Sigmoid colon (tissue), 7 donors: Measurements from ENCODE around the gene ARPC5L. TPM values are rescaled to one million over a fixed set of nuclear protein-coding genes. Genes with fewer than 3 reads are reported as not detected.
"Not testable (repeated sequence)": the region's sequence is repeated elsewhere in the genome, so short reads cannot be mapped to it uniquely, and the experiment has no call there.

Source experiments
- DNase-seq: peaks from one replicate; pipeline ENCODE4 v3.0.0-alpha.2; 2019
- H3K27ac ChIP-seq, 4 donors: fragments of 200-600 bp; sonication (generic); one replicate each; pipeline ENCODE4 v1.5.1; 2016 to 2019; ENCODE audit warnings: mild to moderate bottlenecking in 1 of 4
- H3K27me3 ChIP-seq, 3 donors: fragments of 200-600 bp; sonication (generic); one replicate each; pipeline ENCODE4 v1.5.1; 2019; ENCODE audit warnings: mild to moderate bottlenecking in 1 of 3
- H3K36me3 ChIP-seq, 4 donors: fragments of 200-600 bp; sonication (generic); one replicate each; pipeline ENCODE4 v1.5.1; 2016 to 2019
- H3K4me1 ChIP-seq, 4 donors: fragments of 200-600 bp; sonication (generic); one replicate each; pipeline ENCODE4 v1.5.1; 2017 to 2019
- H3K4me3 ChIP-seq, 4 donors: fragments of 200-600 bp; sonication (generic); one replicate each; pipeline ENCODE4 v1.5.1; 2017 to 2019; ENCODE audit warnings: mild to moderate bottlenecking in 2 of 4, moderate library complexity in 1 of 4
- H3K9me3 ChIP-seq, 4 donors: fragments of 200-600 bp in 3 of 4; sonication (generic) in 3 of 4; one replicate each; pipeline versions ENCODE4 v1.5.1 to v1.6.1; 2013 to 2019
- CTCF ChIP-seq, 4 experiments: fragments of 450-650 bp in 3 of 4; fragments of 200-600 bp in 1 of 4; IDR thresholded peaks; one replicate each; pipeline ENCODE4 v1.5.1; 2016 to 2019; ENCODE audit warnings: antibody characterized with exemption in 4 of 4, mild to moderate bottlenecking in 3 of 4, moderate library complexity in 2 of 4
- EP300 ChIP-seq, 4 donors: sonication (generic); formaldehyde crosslinking; IDR thresholded peaks; one replicate each; pipeline ENCODE4 v1.6.1; 2017; ENCODE audit warnings: antibody characterized with exemption in 4 of 4
- POLR2A ChIP-seq, 2 donors: fragments of 450-650 bp; IDR thresholded peaks; one replicate each; pipeline ENCODE4 v1.6.1; 2016; ENCODE audit warnings: antibody characterized with exemption in 2 of 2, mild to moderate bottlenecking in 2 of 2, moderate library complexity in 2 of 2
- POLR2AphosphoS5 ChIP-seq, 4 donors: sonication (generic); formaldehyde crosslinking; IDR thresholded peaks; one replicate each; pipeline ENCODE4 v1.6.1; 2017; ENCODE audit warnings: antibody characterized with exemption in 4 of 4
- WGBS, 2 donors: extraction: QIAGEN DNeasy Blood & Tissue Kit; methylation state at CpG; one replicate each; pipeline ENCODE4 v1.1.7; 2013; 5-methylcytosine and 5-hydroxymethylcytosine counted together
- intact Hi-C: fragments of 100-400 bp; cut with DNase I; formaldehyde crosslinking; loops from one replicate; pipeline ENCODE4 v1.15.1; 2023
- polyA plus RNA-seq, 3 donors: library from polyadenylated mRNA; stranded (reverse); fragments of 200-250 nt; gene quantifications; one replicate each; pipeline ENCODE4 v1.2.3, GENCODE V29; 2013
- small RNA-seq, 3 donors: library from RNA; depleted of rRNA; stranded (forward); fragments of <200 nt; gene quantifications; one replicate each; pipeline ENCODE3, GENCODE V24; 2016
- total RNA-seq, 4 donors: library from RNA; depleted of rRNA; stranded (reverse); fragments of >200 nt; gene quantifications; one replicate each; pipeline ENCODE4 v1.1.0, GENCODE V29; 2016
- donor health status: healthy with polysubstance abuse.
- donor health status: Bipolar disorder and iron deficiency.
- donor health status: healthy.

The ARPC5L gene
- total and polyA plus RNA-seq, 7 donors: 16.9 to 70.3 (median 26.2) TPM

- H3K9me3 ChIP-seq: no peaks in the 10 kb centered on the region
- TF ChIP-seq CTCF (IDR thresholded peaks at IDR 0.05): no peak
- TF ChIP-seq POLR2AphosphoS5 (IDR thresholded peaks at IDR 0.05): no peak
- TF ChIP-seq EP300 (IDR thresholded peaks at IDR 0.05): no peak
- no peak for TF ChIP-seq POLR2A (IDR thresholded peaks at IDR 0.05)
- intact Hi-C loops: no loop called here
- peaks cover 0 to 78% (median 20%) of the 10 kb centered on the region in 4 donors for H3K36me3 ChIP-seq
- H3K27ac ChIP-seq: no peak overlapping the region
- no peak for DNase-seq
- H3K27me3 ChIP-seq: no peaks in the 10 kb centered on the region
- no peak overlapping the region for H3K4me3 ChIP-seq
- peaks cover 0 to 5% (median 0%) of the 10 kb centered on the region in 4 donors for H3K4me1 ChIP-seq
- whole genome bisulfite sequencing, 2 donors: 94 to 98% methylated on average over 1 of the region's 1 CpG
Observed at GRCh38 chr9:124911766-124912165, 49.8 kb downstream of the ARPC5L start.

- H3K9me3 ChIP-seq: no peaks in the 10 kb centered on the region
- H3K36me3 ChIP-seq: peaks cover 0 to 70% (median 21%) of the 10 kb centered on the region in 4 donors
- intact Hi-C loops: no loop called here
- no peak for DNase-seq
- H3K27me3 ChIP-seq: no peaks in the 10 kb centered on the region
- no peak overlapping the region for H3K4me3 ChIP-seq
- 93 to 95% methylated on average over 2 of the region's 2 CpGs for WGBS, 2 donors
- no peaks in the 10 kb centered on the region for H3K4me1 ChIP-seq
- TF ChIP-seq CTCF (IDR thresholded peaks at IDR 0.05) (no peak), EP300 (IDR thresholded peaks at IDR 0.05) (no peak), POLR2AphosphoS5 (IDR thresholded peaks at IDR 0.05) (no peak), POLR2A (IDR thresholded peaks at IDR 0.05) (no peak)
- no peak overlapping the region for H3K27ac ChIP-seq
Observed at GRCh38 chr9:124913378-124913777, 51.4 kb downstream of the ARPC5L start.

- 97 to 98% methylated on average over 5 of the region's 5 CpGs for whole genome bisulfite sequencing, 2 donors
- TF ChIP-seq CTCF (IDR thresholded peaks at IDR 0.05): no peak
- intact Hi-C loops: no loop called here
- Histone ChIP-seq H3K27ac (no peak overlapping the region), H3K27me3 (no peaks in the 10 kb centered on the region), H3K4me1 (no peaks in the 10 kb centered on the region), H3K4me3 (no peak overlapping the region), H3K36me3 (peaks cover 5 to 70% (median 28%) of the 10 kb centered on the region in 4 donors), H3K9me3 (no peaks in the 10 kb centered on the region)
- no peak for DNase-seq
Observed at GRCh38 chr9:124914753-124915405, 52.9 kb downstream of the ARPC5L start.

- H3K27me3 ChIP-seq, DNase-seq, H3K4me1 ChIP-seq, H3K4me3 ChIP-seq, intact Hi-C loops, H3K27ac ChIP-seq, H3K9me3 ChIP-seq: not testable (repeated sequence)
- 44 to 81% methylated on average over 6 of the region's 6 CpGs for WGBS, 2 donors
- peaks cover 18 to 75% (median 28%) of the 10 kb centered on the region in 4 donors for H3K36me3 ChIP-seq
Observed at GRCh38 chr9:124920394-124920793, 58.5 kb downstream of the ARPC5L start.

Small RNA genes lying within 50 kb of the gene (small RNA-seq; reads per million reads assigned to genes)
- gene RNU4-82P: 0 reads per million in 3 donors

Other genes with a start within 250 kb of the ARPC5L start
- gene NR6A1, start 90.8 kb upstream of the ARPC5L start, total RNA-seq: 1 to 10 TPM; 1.2 to 3.0 (median 2.0) TPM
- gene NR6A1, start 90.8 kb upstream of the ARPC5L start, polyA plus RNA-seq: 1 to 10 TPM in 1 of 3 donors, under 1 TPM in 2; 0.60 to 1.8 (median 0.69) TPM
- 100 to 1,000 TPM in 1 of 4 donors, 10 to 100 TPM in 3; 60.0 to 147 (median 65.5) TPM for gene OLFML2A, start 85.0 kb upstream of the ARPC5L start, total RNA-seq
- 1 to 10 TPM in 1 of 3 donors, under 1 TPM in 2; 0.46 to 3.4 (median 0.60) TPM for gene OLFML2A, start 85.0 kb upstream of the ARPC5L start, polyA plus RNA-seq
- gene WDR38, start 8.7 kb upstream of the ARPC5L start, total RNA-seq: not detected
- not detected for gene WDR38, start 8.7 kb upstream of the ARPC5L start, polyA plus RNA-seq
- 1,000 to 10,000 TPM; 1,773 to 4,392 (median 3,675) TPM for gene RPL35, start 173 bp upstream of the ARPC5L start, total RNA-seq
- gene RPL35, start 173 bp upstream of the ARPC5L start, polyA plus RNA-seq: 1,000 to 10,000 TPM; 3,565 to 4,971 (median 3,954) TPM
- gene GOLGA1, start 79.0 kb downstream of the ARPC5L start, total RNA-seq: 10 to 100 TPM; 15.1 to 32.1 (median 23.6) TPM
- gene GOLGA1, start 79.0 kb downstream of the ARPC5L start, polyA plus RNA-seq: 10 to 100 TPM in 2 of 3 donors, 1 to 10 TPM in 1; 7.8 to 12.7 (median 11.2) TPM